Kidney (tissue), 14 donors: ENCODE data around the gene RPL10. TPM values are rescaled to one million over a fixed set of nuclear protein-coding genes. Genes with fewer than 3 reads are reported as not detected.

ENCODE experiments used
- DNase-seq, 5 donors: peaks; one replicate each; pipeline ENCODE4 v3.0.0-alpha.2; 2013 to 2020
- FAIRE-seq: peaks from 2 replicates; lab custom pipeline; 2012; peaks lifted over from hg19 to GRCh38; lab: Jason Lieb, UNC
- H3K27ac ChIP-seq, 2 donors: one replicate each; pipeline ENCODE4 v1.7.0; 2013; ENCODE audit warnings: low read depth in 2 of 2, low read length in 2 of 2, inconsistent platforms in 1 of 2
- H3K27me3 ChIP-seq: one replicate; pipeline ENCODE4 v1.7.1; 2013; ENCODE audit warnings: low read length, inconsistent platforms; ENCODE audit not compliant: control insufficient read depth, insufficient read depth
- H3K36me3 ChIP-seq, 3 donors: one replicate each; pipeline versions ENCODE4 v1.7.0 to v1.7.1; 2013; ENCODE audit warnings: low read length in 3 of 3, control low read depth in 1 of 3, inconsistent platforms in 1 of 3; ENCODE audit not compliant: insufficient read depth in 3 of 3, control insufficient read depth in 2 of 3
- H3K4me1 ChIP-seq, 3 donors: one replicate each; pipeline versions ENCODE4 v1.7.0 to v1.7.1; 2013; ENCODE audit warnings: low read length in 3 of 3, inconsistent platforms in 1 of 3, low read depth in 1 of 3; ENCODE audit not compliant: control insufficient read depth in 2 of 3, insufficient read depth in 2 of 3
- H3K4me3 ChIP-seq, 3 donors: one replicate each; pipeline versions ENCODE4 v1.7.0 to v1.8.1; 2013; ENCODE audit warnings: low read length in 3 of 3, control low read depth in 1 of 3, inconsistent platforms in 1 of 3
- H3K9ac ChIP-seq, 3 donors: one replicate each; pipeline versions ENCODE4 v1.7.0 to v1.7.1; 2013; ENCODE audit warnings: low read length in 3 of 3, control low read depth in 1 of 3, inconsistent platforms in 1 of 3
- H3K9me3 ChIP-seq, 3 donors: one replicate each; pipeline versions ENCODE4 v1.7.0 to v1.7.1; 2013; ENCODE audit warnings: low read length in 3 of 3, control low read depth in 1 of 3, inconsistent platforms in 1 of 3; ENCODE audit not compliant: control insufficient read depth in 2 of 3, insufficient read depth in 1 of 3
- CTCF ChIP-seq: IDR thresholded peaks from 3 replicates; pipeline ENCODE4 v1.5.1; 2012; ENCODE audit warnings: mild to moderate bottlenecking, moderate library complexity, borderline replicate concordance; ENCODE audit not compliant: insufficient read depth; ENCODE audit errors: extremely low read depth
- intact Hi-C: fragments of 100-400 bp; cut with DNase I; formaldehyde crosslinking; loops from one replicate; pipeline ENCODE4 v1.11.1; 2022
- polyA plus RNA-seq: library from polyadenylated mRNA; stranded (reverse); fragments of 350-450 nt; fragmentation: Illumina TruSeq; extraction: RNeasy Lipid Tissue Mini Kit (QIAGEN cat#74804); gene quantifications from one replicate; pipeline ENCODE4 v1.2.3, GENCODE V29; 2014; ENCODE audit warnings: low read depth, low replicate concordance; ENCODE audit not compliant: insufficient read depth
- total RNA-seq: library from RNA; stranded (reverse); fragmentation: NEBNext Ultra II Directional; extraction: Animal tissue kit (Norgen Biotek cat#: 25700); gene quantifications from one replicate; pipeline ENCODE4 v1.2.1, GENCODE V29; 2021
- donor health status: control.
- donor health status: control.
- donor health status: control.
- donor health status: control.
- donor health status: control.
- donor health status: DM: yes; HTN: yes; CAD: no.
- donor health status: Normal renal cell carcinoma (clear cell type).

The RPL10 gene
- total and polyA plus RNA-seq, 2 donors from 2014 or later: 2,684 to 2,858 TPM

DNA sequence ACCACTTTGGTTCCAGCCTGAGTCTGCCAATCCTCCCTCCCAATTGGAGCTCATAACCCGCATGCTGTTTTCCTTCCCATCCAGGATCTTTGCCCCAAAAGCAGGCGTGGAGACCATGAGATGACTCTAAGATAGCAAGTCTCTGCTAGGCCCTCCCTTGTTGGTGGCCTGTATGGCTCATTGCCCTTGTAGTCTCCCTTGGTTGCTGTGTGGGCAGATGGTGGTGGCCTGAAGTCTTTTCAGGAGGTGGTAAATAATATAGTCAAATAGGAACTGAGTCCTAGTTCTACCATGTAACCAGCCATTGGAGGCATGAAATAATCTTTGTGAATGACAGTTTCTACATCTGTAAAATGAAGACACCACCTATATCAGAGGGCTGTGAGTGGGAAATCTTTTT is 31.5 kb downstream of the RPL10 start:
- peak overlapping the region in 1 of 2 donors; percentile 9 for H3K27ac ChIP-seq
- H3K36me3 ChIP-seq: peaks cover 0 to 10% (median 2%) of the 10 kb centered on the region in 3 donors
- DNase-seq (no peak), FAIRE-seq (no peak)
- peak overlapping the region; percentile 58 to 75 (median 63) for H3K4me3 ChIP-seq
- peak overlapping the region in 1 of 3 donors; percentile 63 for H3K9ac ChIP-seq
- peaks cover 0 to 5% (median 0%) of the 10 kb centered on the region in 3 donors for H3K4me1 ChIP-seq
- TF ChIP-seq CTCF: no peak
- H3K27me3 ChIP-seq: no peaks in the 10 kb centered on the region
- no peaks in the 10 kb centered on the region for H3K9me3 ChIP-seq
- intact Hi-C loops: no loop called here

DNA sequence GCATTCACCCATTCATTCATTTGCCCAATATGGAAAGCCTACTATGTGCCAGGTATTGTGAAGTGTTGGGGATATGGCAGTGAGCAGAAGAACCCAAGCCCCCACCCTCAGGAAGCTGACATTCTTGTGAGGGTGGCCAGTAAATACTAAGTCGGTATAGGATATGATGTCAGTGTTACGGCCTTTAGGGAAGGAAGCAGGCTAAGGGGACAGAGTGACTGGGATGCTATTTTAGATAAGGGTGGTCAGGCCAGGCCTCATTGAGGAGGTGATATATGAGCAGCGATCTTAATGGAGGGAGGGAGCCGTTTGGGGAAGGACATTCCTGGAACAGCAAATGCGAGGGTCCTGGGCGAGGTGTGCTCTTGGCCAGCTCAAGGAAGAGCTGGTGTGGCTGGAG is 32.3 kb downstream of the RPL10 start:
- Histone ChIP-seq H3K9me3 (no peaks in the 10 kb centered on the region), H3K27me3 (no peaks in the 10 kb centered on the region), H3K27ac (peak overlapping the region in 1 of 2 donors; percentile 60), H3K4me3 (peak overlapping the region in 2 of 3 donors; percentile 7 to 17), H3K4me1 (peaks cover 0 to 5% (median 0%) of the 10 kb centered on the region in 3 donors), H3K36me3 (peaks cover 0 to 10% (median 4%) of the 10 kb centered on the region in 3 donors), H3K9ac (peak overlapping the region in 1 of 3 donors; percentile 26)
- DNase-seq: no peak
- FAIRE-seq: no peak
- intact Hi-C loops: no loop called here
- no peak for TF ChIP-seq CTCF

DNA sequence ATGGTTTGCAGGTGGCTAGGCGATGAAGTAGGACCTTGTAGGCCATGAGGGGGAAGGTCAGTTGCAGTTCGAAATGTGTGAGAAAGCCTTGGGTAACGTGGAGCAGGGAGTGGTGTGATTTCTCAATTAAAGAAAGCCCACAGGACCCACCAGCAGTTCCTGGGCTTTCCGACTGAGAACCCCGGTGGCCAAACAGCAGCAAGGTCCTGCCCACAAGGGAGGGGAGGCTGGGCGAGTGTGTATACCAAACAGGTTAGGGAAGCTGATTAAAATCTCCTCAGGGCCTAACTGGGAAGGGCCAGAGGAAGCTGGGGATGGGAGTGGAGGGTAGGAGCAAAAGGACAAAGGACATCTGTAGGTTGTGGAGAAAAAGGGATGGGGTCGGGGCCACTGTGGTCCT is 32.7 kb downstream of the RPL10 start:
- peak overlapping the region in 2 of 3 donors; percentile 7 to 17 for H3K4me3 ChIP-seq
- intact Hi-C loops: no loop called here
- no peak for TF ChIP-seq CTCF
- H3K9ac ChIP-seq: peak overlapping the region in 1 of 3 donors; percentile 26
- peaks cover 0 to 5% (median 0%) of the 10 kb centered on the region in 3 donors for H3K4me1 ChIP-seq
- H3K27me3 ChIP-seq: no peaks in the 10 kb centered on the region
- DNase-seq (no peak), FAIRE-seq (no peak)
- H3K9me3 ChIP-seq: no peaks in the 10 kb centered on the region
- H3K36me3 ChIP-seq: peaks cover 0 to 10% (median 4%) of the 10 kb centered on the region in 3 donors
- peak overlapping the region in 1 of 2 donors; percentile 60 for H3K27ac ChIP-seq

GRCh38 chrX:154431341-154431740 is 33.2 kb downstream of the RPL10 start:
- Histone ChIP-seq H3K9ac (no peak overlapping the region), H3K4me3 (no peak overlapping the region), H3K9me3 (no peaks in the 10 kb centered on the region), H3K36me3 (peaks cover 0 to 10% (median 4%) of the 10 kb centered on the region in 3 donors), H3K27me3 (no peaks in the 10 kb centered on the region), H3K27ac (no peak overlapping the region), H3K4me1 (peaks cover 0 to 5% (median 0%) of the 10 kb centered on the region in 3 donors)
- intact Hi-C loops: no loop called here
- no peak for TF ChIP-seq CTCF
- FAIRE-seq (no peak), DNase-seq (peak in 1 of 5 donors; percentile 49)
